ENCODE measurements around the gene KPNB1. TPM values are rescaled to one million over a fixed set of nuclear protein-coding genes. Genes with fewer than 3 reads are reported as not detected.

KPNB1 gene
- total and polyA plus RNA-seq, 10 of the 15 experiments (the other 5 are each of a cell fraction or from before 2014, with no cell fraction given), result 67.8 to 525 (median 246) TPM

- TF ChIP-seq E2F8 (IDR thresholded peaks at IDR 0.05; ENCODE audit: low read depth, partially characterized antibody) (no peak), FOS (IDR thresholded peaks at IDR 0.05; ENCODE audit: borderline replicate concordance, extremely low read depth, insufficient read length) (peak; percentile 57), IKZF1 (conservative IDR thresholded peaks at IDR 0.05) (0 out of 2 replicates have a peak, but pooled peaks have one; percentile 38), MAX (IDR thresholded peaks at IDR 0.05; ENCODE audit: low read depth, low read length) (peak; percentile 82), CREM (IDR thresholded peaks at IDR 0.05; ENCODE audit: low read depth) (peak; percentile 53; the same call in 1 of the 2 replicates), SIX5 (IDR thresholded peaks at IDR 0.05; ENCODE audit: low read depth, low read length, severe bottlenecking) (peak; percentile 18), RFX5 (IDR thresholded peaks at IDR 0.05; ENCODE audit: low read depth, low read length) (0 out of 2 replicates have a peak, but pooled peaks have one; percentile 23), MYB (IDR thresholded peaks at IDR 0.05; ENCODE audit: borderline replicate concordance, low read depth, low read length) (no peak), NRF1 (conservative IDR thresholded peaks at IDR 0.05; ENCODE audit: low read depth, low read length) (no peak), SMAD1 (IDR thresholded peaks at IDR 0.05; ENCODE audit: low read depth, partially characterized antibody) (peak; percentile 31), NKRF (conservative IDR thresholded peaks at IDR 0.05) (peak; percentile 51; the same call in 1 of the 2 replicates), NFXL1 (IDR thresholded peaks at IDR 0.05; ENCODE audit: borderline replicate concordance) (no peak), RB1 (IDR thresholded peaks at IDR 0.05; ENCODE audit: borderline replicate concordance) (peak; percentile 58; the same call in 1 of the 2 replicates), NFIC (IDR thresholded peaks at IDR 0.05; ENCODE audit: low read depth, low read length) (no peak), EED (IDR thresholded peaks at IDR 0.05; ENCODE audit: low read depth) (no peak), SKIL (IDR thresholded peaks at IDR 0.05; ENCODE audit: low read depth, poor library complexity, severe bottlenecking) (no peak), DPF2 (IDR thresholded peaks at IDR 0.05) (no peak), SP1 (IDR thresholded peaks at IDR 0.05; ENCODE audit: low read depth, low read length) (peak; percentile 94), YBX1 (IDR thresholded peaks at IDR 0.05) (no peak), ZNF622 (IDR thresholded peaks at IDR 0.05) (peak; percentile 76), IRF5 (IDR thresholded peaks at IDR 0.05; ENCODE audit: borderline replicate concordance) (no peak)
Measured at GRCh38 chr17:47650525-47651522, 1.1 kb downstream of the KPNB1 start (continued).

All from GM12878 (cell line).